Measurements from ENCODE around the gene GAREM1.

The GAREM1 gene

GRCh38 chr18:32391126-32391525 lies 79.6 kb downstream of the GAREM1 start:
- H3K4me3 Mint-ChIP-seq: no peak overlapping the region

GRCh38 chr18:32389858-32390257 lies 80.8 kb downstream of the GAREM1 start:
- Mint-ChIP-seq H3K4me1 (peaks cover 14% of the 10 kb centered on the region), H3K36me3 (ENCODE audit: low read depth) (peaks cover 4% of the 10 kb centered on the region), H3K9me3 (no peaks in the 10 kb centered on the region), H3K27me3 (ENCODE audit: low read depth, poor library complexity) (no peaks in the 10 kb centered on the region), H3K27ac (no peak overlapping the region), H3K4me3 (no peak overlapping the region)
- DNase-seq: no peak
- TF ChIP-seq CTCF (IDR thresholded peaks at IDR 0.05): no peak

More at GRCh38 chr18:32391126-32391525, 79.6 kb downstream of the GAREM1 start:
- DNase-seq: no peak
- Mint-ChIP-seq H3K27ac (no peak overlapping the region), H3K36me3 (ENCODE audit: low read depth) (peaks cover 16% of the 10 kb centered on the region), H3K27me3 (ENCODE audit: low read depth, poor library complexity) (no peaks in the 10 kb centered on the region), H3K4me1 (peaks cover 13% of the 10 kb centered on the region), H3K9me3 (peaks cover 6% of the 10 kb centered on the region)
- no peak for TF ChIP-seq CTCF (IDR thresholded peaks at IDR 0.05)

- TF ChIP-seq CTCF (IDR thresholded peaks at IDR 0.05): no peak
- no peak for DNase-seq
- H3K4me1 Mint-ChIP-seq: peaks cover 14% of the 10 kb centered on the region
- H3K27me3 Mint-ChIP-seq (ENCODE audit: low read depth, poor library complexity): no peaks in the 10 kb centered on the region
- no peaks in the 10 kb centered on the region for H3K9me3 Mint-ChIP-seq
- H3K36me3 Mint-ChIP-seq (ENCODE audit: low read depth): peaks cover 4% of the 10 kb centered on the region
- no peak overlapping the region for H3K27ac Mint-ChIP-seq
- no peak overlapping the region for H3K4me3 Mint-ChIP-seq
Observed at GRCh38 chr18:32389191-32389590, 81.5 kb downstream of the GAREM1 start.

- no peaks in the 10 kb centered on the region for H3K36me3 Mint-ChIP-seq (ENCODE audit: low read depth)
- DNase-seq: no peak
- no peaks in the 10 kb centered on the region for H3K9me3 Mint-ChIP-seq
- H3K27ac Mint-ChIP-seq: peak overlapping the region; percentile 86
- no peak overlapping the region for H3K4me3 Mint-ChIP-seq
- TF ChIP-seq CTCF (IDR thresholded peaks at IDR 0.05): no peak
- H3K27me3 Mint-ChIP-seq (ENCODE audit: low read depth, poor library complexity): no peaks in the 10 kb centered on the region
- peaks cover 19% of the 10 kb centered on the region for H3K4me1 Mint-ChIP-seq
Observed at GRCh38 chr18:32386471-32386870, 84.2 kb downstream of the GAREM1 start.

GRCh38 chr18:32383050-32383819 lies 87.4 kb downstream of the GAREM1 start:
- TF ChIP-seq CTCF (IDR thresholded peaks at IDR 0.05): no peak
- no peak for DNase-seq
- Mint-ChIP-seq H3K4me3 (no peak overlapping the region), H3K27me3 (ENCODE audit: low read depth, poor library complexity) (no peaks in the 10 kb centered on the region), H3K4me1 (peaks cover 19% of the 10 kb centered on the region), H3K9me3 (no peaks in the 10 kb centered on the region), H3K36me3 (ENCODE audit: low read depth) (no peaks in the 10 kb centered on the region), H3K27ac (no peak overlapping the region)

- H3K27ac Mint-ChIP-seq: peak overlapping the region; percentile 46
Observed at GRCh38 chr18:32381761-32382160, 88.9 kb downstream of the GAREM1 start.

More at GRCh38 chr18:32381761-32382160, 88.9 kb downstream of the GAREM1 start:
- H3K9me3 Mint-ChIP-seq: no peaks in the 10 kb centered on the region
- DNase-seq: no peak
- no peaks in the 10 kb centered on the region for H3K27me3 Mint-ChIP-seq (ENCODE audit: low read depth, poor library complexity)
- no peak overlapping the region for H3K4me3 Mint-ChIP-seq
- peaks cover 5% of the 10 kb centered on the region for H3K36me3 Mint-ChIP-seq (ENCODE audit: low read depth)
- peaks cover 12% of the 10 kb centered on the region for H3K4me1 Mint-ChIP-seq
- TF ChIP-seq CTCF (IDR thresholded peaks at IDR 0.05): no peak

All from nephron progenitor cell (in vitro differentiated cells).